Ascending aorta (tissue), 2 donors: ENCODE measurements around the gene TRMT44. TPM values are rescaled to one million over a fixed set of nuclear protein-coding genes. Genes with fewer than 3 reads are reported as not detected.

Source experiments
- DNase-seq, 2 donors: peaks; one replicate each; pipeline ENCODE4 v3.0.0-alpha.2; 2019; ENCODE audit warnings: low spot score in 2 of 2
- H3K27ac ChIP-seq, 2 donors: fragments of 200-600 bp; sonication (generic); one replicate each; pipeline ENCODE4 v1.5.1; 2016 to 2017; ENCODE audit warnings: mild to moderate bottlenecking in 1 of 2
- H3K27me3 ChIP-seq: fragments of 200-600 bp; sonication (generic); one replicate; pipeline ENCODE4 v1.5.1; 2017
- H3K36me3 ChIP-seq, 2 donors: fragments of 200-600 bp; sonication (generic); one replicate each; pipeline ENCODE4 v1.5.1; 2016
- H3K4me1 ChIP-seq, 2 donors: fragments of 200-600 bp; sonication (generic); one replicate each; pipeline ENCODE4 v1.5.1; 2016 to 2017; ENCODE audit warnings: mild to moderate bottlenecking in 1 of 2
- H3K4me3 ChIP-seq, 2 donors: fragments of 200-600 bp; sonication (generic); one replicate each; pipeline ENCODE4 v1.5.1; 2016 to 2017; ENCODE audit warnings: mild to moderate bottlenecking in 1 of 2
- H3K9me3 ChIP-seq, 2 donors: fragments of 200-600 bp; sonication (generic); one replicate each; pipeline ENCODE4 v1.5.1; 2016
- CTCF ChIP-seq, 3 experiments: fragments of 200-600 bp in 2 of 3; fragments of 450-650 bp in 1 of 3; sonication (generic) in 2 of 3; IDR thresholded peaks; one replicate each; pipeline ENCODE4 v1.5.1; 2016 to 2019; ENCODE audit warnings: antibody characterized with exemption in 3 of 3, mild to moderate bottlenecking in 1 of 3, moderate library complexity in 1 of 3
- intact Hi-C: fragments of 100-400 bp; cut with DNase I; formaldehyde crosslinking; loops from one replicate; pipeline ENCODE4 v1.15.1; 2023
- total RNA-seq: library from RNA; depleted of rRNA; stranded (reverse); fragments of >200 nt; gene quantifications from one replicate; pipeline ENCODE4 v1.1.0, GENCODE V29; 2016

The TRMT44 gene
- total RNA-seq, 1 donor from 2014 or later, result 39.8 TPM

GRCh38 chr4:8516996-8517550 lies 76.5 kb downstream of the TRMT44 start:
- Histone ChIP-seq H3K4me3 (no peak overlapping the region), H3K27me3 (no peaks in the 10 kb centered on the region), H3K27ac (no peak overlapping the region), H3K9me3 (peaks cover 0 to 5% of the 10 kb centered on the region in 2 donors), H3K36me3 (no peaks in the 10 kb centered on the region), H3K4me1 (no peaks in the 10 kb centered on the region)
- TF ChIP-seq CTCF (IDR thresholded peaks at IDR 0.05), result no peak
- no peak for DNase-seq
- intact Hi-C loops, result no loop called here

- H3K36me3 ChIP-seq, result no peaks in the 10 kb centered on the region
- H3K4me3 ChIP-seq, result no peak overlapping the region
- no peaks in the 10 kb centered on the region for H3K4me1 ChIP-seq
- DNase-seq, result no peak
- H3K27ac ChIP-seq, result no peak overlapping the region
- no peaks in the 10 kb centered on the region for H3K27me3 ChIP-seq
- intact Hi-C loops, result no loop called here
- H3K9me3 ChIP-seq, result peaks cover 0 to 5% of the 10 kb centered on the region in 2 donors
- no peak for TF ChIP-seq CTCF (IDR thresholded peaks at IDR 0.05)
Observed at GRCh38 chr4:8517946-8518345, 77.4 kb downstream of the TRMT44 start.

- H3K4me3 ChIP-seq, result no peak overlapping the region
- no peaks in the 10 kb centered on the region for H3K4me1 ChIP-seq
- no peak for DNase-seq
- TF ChIP-seq CTCF (IDR thresholded peaks at IDR 0.05), result no peak
- H3K27me3 ChIP-seq, result no peaks in the 10 kb centered on the region
- no peaks in the 10 kb centered on the region for H3K36me3 ChIP-seq
- H3K27ac ChIP-seq, result no peak overlapping the region
- intact Hi-C loops, result no loop called here
- H3K9me3 ChIP-seq, result peaks cover 0 to 5% of the 10 kb centered on the region in 2 donors
Observed at GRCh38 chr4:8522160-8523120, 81.9 kb downstream of the TRMT44 start.

GRCh38 chr4:8523175-8523574 lies 82.6 kb downstream of the TRMT44 start:
- TF ChIP-seq CTCF (IDR thresholded peaks at IDR 0.05), result no peak
- DNase-seq, result no peak
- Histone ChIP-seq H3K36me3 (no peaks in the 10 kb centered on the region), H3K4me3 (no peak overlapping the region), H3K27me3 (no peaks in the 10 kb centered on the region), H3K27ac (no peak overlapping the region), H3K9me3 (peaks cover 0 to 5% of the 10 kb centered on the region in 2 donors), H3K4me1 (no peaks in the 10 kb centered on the region)
- intact Hi-C loops, result no loop called here

GRCh38 chr4:8523766-8524165 lies 83.2 kb downstream of the TRMT44 start:
- intact Hi-C loops, result no loop called here
- Histone ChIP-seq H3K4me1 (no peaks in the 10 kb centered on the region), H3K36me3 (no peaks in the 10 kb centered on the region), H3K27me3 (no peaks in the 10 kb centered on the region), H3K9me3 (peaks cover 0 to 5% of the 10 kb centered on the region in 2 donors), H3K4me3 (no peak overlapping the region), H3K27ac (no peak overlapping the region)
- DNase-seq, result no peak
- no peak for TF ChIP-seq CTCF (IDR thresholded peaks at IDR 0.05)
